C4-2B (cell line): ENCODE data around the gene DUS4L.

Experiments used
- CTCF ChIP-seq: fragments of 450-650 bp; conservative IDR thresholded peaks from 2 replicates; pipeline ENCODE4 v1.5.1; 2017; ENCODE audit warnings: mild to moderate bottlenecking
- ZFX ChIP-seq: fragments of 450-650 bp; IDR thresholded peaks from 2 replicates; pipeline ENCODE4 v1.6.1; 2017

- TF ChIP-seq CTCF (no peak), ZFX (no peak)
Measured at GRCh38 chr7:107597953-107598352, 34.2 kb downstream of the DUS4L start.
